A549 (cell line): Measurements from ENCODE around the gene LRRC59. TPM values are rescaled to one million over a fixed set of nuclear protein-coding genes. Genes with fewer than 3 reads are reported as not detected.

Experiments
- ATAC-seq, 2 experiments: fragments of 200-7000 bp in 1 of 2; fragments of >200 bp in 1 of 2; cut with Nextera tagmentation in 1 of 2; cut with Tn5 transposase in 1 of 2; 3 replicates each; pipeline versions ENCODE4 v1.8.0 to v1.9.1; 2018 to 2020; ENCODE audit warnings: mild to moderate bottlenecking in 1 of 2, moderate library complexity in 1 of 2
- CTCF ChIA-PET: fragments of 300-600 bp; sonication (Branson Sonifier 250); formaldehyde crosslinking; extraction: SDS; loops from one replicate; lab custom pipeline; 2021; ENCODE audit warnings: antibody characterized with exemption, inconsistent platforms; lab: Yijun Ruan, JAX
- POLR2A ChIA-PET: fragments of 350-600 bp; formaldehyde crosslinking; extraction: SDS; loops from one replicate; lab custom pipeline; 2021; ENCODE audit warnings: antibody characterized with exemption, inconsistent platforms; lab: Yijun Ruan, JAX
- DNase-seq, 2 experiments: peaks; one replicate each; pipeline versions ENCODE4 v3.0.0 to v3.0.0-alpha.2; 2011 to 2016; ENCODE audit warnings: low read depth in 1 of 2, low spot score in 1 of 2
- FAIRE-seq: peaks from 2 replicates; lab custom pipeline; 2011; peaks lifted over from hg19 to GRCh38; lab: Jason Lieb, UNC
- H3K27ac ChIP-seq, 2 experiments: fragments of >200 bp; sonication (Bioruptor Twin); formaldehyde crosslinking; 3 replicates each; pipeline ENCODE4 v1.5.1; 2016 to 2017
- H3K4me1 ChIP-seq: fragments of >200 bp; sonication (Bioruptor Twin); formaldehyde crosslinking; 3 replicates; pipeline ENCODE4 v1.6.1; 2016
- H3K4me2 ChIP-seq: fragments of >200 bp; sonication (Bioruptor Twin); formaldehyde crosslinking; 3 replicates; pipeline ENCODE4 v1.6.1; 2016
- H3K4me3 ChIP-seq: fragments of >200 bp; sonication (Bioruptor Twin); formaldehyde crosslinking; 3 replicates; pipeline ENCODE4 v1.5.1; 2016
- H3K9me3 ChIP-seq: fragments of >200 bp; sonication (Bioruptor Twin); formaldehyde crosslinking; 3 replicates; pipeline ENCODE4 v1.6.1; 2016
- CBX2 ChIP-seq: fragments of 200-600 bp; sonication (generic); IDR thresholded peaks from 2 replicates; pipeline ENCODE4 v1.6.1; 2016; ENCODE audit warnings: low read depth, mild to moderate bottlenecking, borderline replicate concordance
- CBX8 ChIP-seq: fragments of 200-600 bp; sonication (generic); IDR thresholded peaks from 2 replicates; pipeline ENCODE4 v1.6.1; 2016
- CEBPB ChIP-seq, 2 experiments: fragments of >200 bp in 1 of 2; sonication (Bioruptor Twin) in 1 of 2; formaldehyde crosslinking in 1 of 2; IDR thresholded peaks; 2 replicates each; pipeline ENCODE4 v1.6.1; 2012 to 2016
- FOXS1 ChIP-seq: fragments of 250-450 bp; sonication (Bioruptor Pico); IDR thresholded peaks from 2 replicates; pipeline ENCODE4 v1.5.0; 2020; ENCODE audit warnings: mild to moderate bottlenecking, moderate library complexity
- HDAC2 ChIP-seq: fragments of 200-600 bp; sonication (generic); IDR thresholded peaks from 2 replicates; pipeline ENCODE4 v1.6.1; 2016
- NFE2L2 ChIP-seq: fragments of 150-350 bp; conservative IDR thresholded peaks from 2 replicates; pipeline ENCODE4 v1.6.1; 2014; ENCODE audit warnings: low read length
- NR3C1 ChIP-seq: fragments of >200 bp; sonication (Bioruptor Twin); formaldehyde crosslinking; IDR thresholded peaks from 3 replicates; pipeline ENCODE4 v1.6.1; 2017
- PHF8 ChIP-seq: fragments of 200-600 bp; sonication (generic); IDR thresholded peaks from 2 replicates; pipeline ENCODE4 v1.6.1; 2016; ENCODE audit warnings: low read depth, mild to moderate bottlenecking, antibody characterized with exemption, moderate library complexity, borderline replicate concordance
- POLR2AphosphoS2 ChIP-seq: conservative IDR thresholded peaks from 2 replicates; pipeline ENCODE4 v1.6.1; 2012; ENCODE audit warnings: low read length, improper control_type of control experiment, inconsistent platforms
- TFCP2L1 ChIP-seq: fragments of 250-450 bp; sonication (Bioruptor Pico); IDR thresholded peaks from 2 replicates; pipeline ENCODE4 v1.5.0; 2021; ENCODE audit warnings: mild to moderate bottlenecking
- TP53 ChIP-seq: fragments of 250-450 bp; sonication (Bioruptor Pico); IDR thresholded peaks from 2 replicates; pipeline ENCODE4 v1.5.0; 2021; ENCODE audit warnings: mild to moderate bottlenecking, moderate library complexity
- ZC3H11A ChIP-seq: fragments of 450-650 bp; IDR thresholded peaks from 2 replicates; pipeline ENCODE4 v1.6.1; 2014; ENCODE audit warnings: antibody characterized with exemption, mild to moderate bottlenecking
- WGBS: methylation state at CpG from one replicate; pipeline ENCODE4 v1.1.6; 2017; ENCODE audit errors: missing lambda C conversion rate; 5-methylcytosine and 5-hydroxymethylcytosine counted together
- polyA plus RNA-seq, 4 experiments: library from polyadenylated mRNA; depleted of rRNA in 3 of 4; stranded (reverse); fragments of >200 nt; fragmentation: RNase III in 1 of 4; extraction: RNeasy Plus Mini Kit Qiagen cat#74134 plus additional on column Dnase treatment in 1 of 4; gene quantifications; 2 replicates in 3 of 4; 3 replicates in 1 of 4; pipeline ENCODE4 v1.2.3, GENCODE V29; 2011 to 2017
- TF ChIP-seq, protein P1 (sequence below): fragments of 450-650 bp; IDR thresholded peaks from 2 replicates; pipeline ENCODE4 v1.6.1; 2014; ENCODE audit warnings: antibody characterized with exemption
- TF ChIP-seq, protein P2 (sequence below): fragments of 250-450 bp; sonication (Bioruptor Pico); IDR thresholded peaks from 2 replicates; pipeline ENCODE4 v1.5.0; 2020; ENCODE audit warnings: low read depth, mild to moderate bottlenecking, moderate library complexity
- TF ChIP-seq, protein P3 (sequence below): IDR thresholded peaks from 2 replicates; pipeline ENCODE4 v1.6.1; 2012
- TF ChIP-seq, protein P4 (sequence below): IDR thresholded peaks from 2 replicates; pipeline ENCODE4 v1.6.1; 2012; ENCODE audit warnings: low read depth, borderline replicate concordance
- TF ChIP-seq, protein P5 (sequence below): fragments of >200 bp; sonication (Bioruptor Twin); formaldehyde crosslinking; IDR thresholded peaks from 2 replicates; pipeline ENCODE4 v1.6.1; 2016
- TF ChIP-seq, protein P6 (sequence below): fragments of >200 bp; sonication (Bioruptor Twin); formaldehyde crosslinking; IDR thresholded peaks from 3 replicates; pipeline ENCODE4 v1.6.1; 2016

Gene LRRC59
- polyA plus RNA-seq, 2 of the 4 experiments (the other 2 are of a cell fraction), result 209 to 228 TPM

DNA sequence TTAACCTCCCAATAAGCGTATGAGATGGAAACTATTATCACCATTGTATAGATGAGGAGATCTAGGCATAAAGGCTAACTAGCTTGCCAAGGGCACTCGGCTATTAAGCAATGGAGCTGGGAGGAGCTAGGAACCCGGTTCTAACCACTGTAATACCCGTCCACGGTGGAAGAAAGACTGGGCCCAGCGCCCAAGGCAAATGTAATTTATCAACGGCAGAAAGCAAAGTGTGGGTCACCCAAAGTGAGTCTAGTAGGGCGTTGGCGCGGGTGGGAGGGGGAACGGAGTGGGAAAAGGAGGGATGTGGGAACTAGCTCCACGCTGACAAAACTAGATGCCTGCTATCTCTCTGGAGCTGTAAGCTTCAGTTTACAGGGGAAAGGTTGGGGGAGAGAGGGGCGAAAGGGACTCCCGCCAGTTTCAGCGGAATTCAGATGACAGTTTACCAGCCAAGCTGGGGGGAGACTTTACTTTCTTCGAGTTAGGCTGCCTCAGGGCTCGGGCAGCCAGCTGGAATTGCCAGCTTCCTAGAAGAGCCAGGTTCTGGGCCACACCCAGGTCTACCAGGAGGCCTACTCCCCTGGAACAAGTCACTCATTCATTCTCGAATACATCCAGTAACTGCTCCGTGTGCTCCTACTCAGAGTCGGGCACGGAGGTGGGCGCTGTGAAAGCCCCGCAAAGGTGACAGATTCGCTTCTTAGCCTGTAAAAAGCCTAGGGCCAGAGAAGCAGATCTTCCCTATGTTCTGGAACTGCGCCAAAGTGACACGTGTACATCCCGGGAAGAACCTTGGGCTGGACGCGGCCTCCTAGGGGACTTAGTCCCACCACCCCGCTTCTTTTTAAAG is 837 bp downstream of the LRRC59 start:
- H3K27ac ChIP-seq, result peak overlapping the region; percentile 88 to 94
- H3K4me3 ChIP-seq, result peak overlapping the region; percentile 88
- DNase-seq, result peak; percentile 58 to 70
- no peak for TF ChIP-seq POLR2AphosphoS2
- no peak for TF ChIP-seq FOXS1 (CRISPR knock-in tag)
- no peak for TF ChIP-seq TFCP2L1
- TF ChIP-seq, protein P1, sequence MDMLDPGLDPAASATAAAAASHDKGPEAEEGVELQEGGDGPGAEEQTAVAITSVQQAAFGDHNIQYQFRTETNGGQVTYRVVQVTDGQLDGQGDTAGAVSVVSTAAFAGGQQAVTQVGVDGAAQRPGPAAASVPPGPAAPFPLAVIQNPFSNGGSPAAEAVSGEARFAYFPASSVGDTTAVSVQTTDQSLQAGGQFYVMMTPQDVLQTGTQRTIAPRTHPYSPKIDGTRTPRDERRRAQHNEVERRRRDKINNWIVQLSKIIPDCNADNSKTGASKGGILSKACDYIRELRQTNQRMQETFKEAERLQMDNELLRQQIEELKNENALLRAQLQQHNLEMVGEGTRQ, result no peak
- 0 out of 2 replicates have a peak, but pooled peaks have one; percentile 6 for TF ChIP-seq HDAC2
- TF ChIP-seq, protein P2, sequence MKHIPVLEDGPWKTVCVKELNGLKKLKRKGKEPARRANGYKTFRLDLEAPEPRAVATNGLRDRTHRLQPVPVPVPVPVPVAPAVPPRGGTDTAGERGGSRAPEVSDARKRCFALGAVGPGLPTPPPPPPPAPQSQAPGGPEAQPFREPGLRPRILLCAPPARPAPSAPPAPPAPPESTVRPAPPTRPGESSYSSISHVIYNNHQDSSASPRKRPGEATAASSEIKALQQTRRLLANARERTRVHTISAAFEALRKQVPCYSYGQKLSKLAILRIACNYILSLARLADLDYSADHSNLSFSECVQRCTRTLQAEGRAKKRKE, result no peak
- TF ChIP-seq TP53, result no peak
- TF ChIP-seq CEBPB (IDR thresholded peaks at IDR 0.05), result 0 out of 4 replicates have a peak, but pooled peaks of 1 of the 2 experiments have one; percentile 35
- TF ChIP-seq, all 56 proteins: peak for 2
- Histone ChIP-seq H3K9me3 (no peaks in the 10 kb centered on the region), H3K4me2 (peak overlapping the region; percentile 96), H3K4me1 (peaks cover 20% of the 10 kb centered on the region)
- ChIA-PET POLR2A (interaction anchor here (0.5 to 1.9 kb wide), 17 partner anchors 9 to 218 kb away, joined by 3 to 9 read pairs (median 4); partner anchors contain the start of genes EME1 and MRPL27), CTCF (interaction anchor here (0.6 to 15.8 kb wide), 36 partner anchors 11 to 1423 kb away, joined by 3 to 445 read pairs (median 6); partner anchors contain the start of genes ACSF2, EME1, MRPL27 and RSAD1)
- ATAC-seq (peak; percentile 66 to 73), FAIRE-seq (no peak)
- WGBS, result 4% methylated on average over 30 of the region's 30 CpGs

DNA sequence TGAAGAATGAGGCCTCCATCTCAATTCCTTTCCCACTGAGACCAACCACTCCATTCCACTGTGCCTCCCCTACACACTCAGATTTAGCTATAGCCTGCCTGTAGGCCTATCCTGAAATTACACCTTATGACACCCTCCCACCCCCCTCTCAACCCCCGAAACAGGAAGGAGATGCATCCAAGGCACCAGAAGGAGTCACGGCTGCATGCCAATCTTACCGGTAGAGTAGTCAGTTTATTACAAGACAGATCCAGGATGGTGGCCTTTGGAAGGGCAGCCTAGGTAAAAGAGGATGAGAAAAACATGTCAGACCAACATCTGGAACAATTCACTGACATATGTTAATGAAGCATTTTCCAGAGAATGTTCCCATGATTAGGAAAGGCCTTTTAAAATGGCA is 2.6 kb downstream of the LRRC59 start:
- ChIA-PET POLR2A (interaction anchor here (0.6 kb wide), 1 partner anchor 33 kb away, joined by 3 read pairs; no protein-coding TSS in a partner anchor), CTCF (interaction anchor here (15.8 kb wide), 1 partner anchor 20 kb away, joined by 445 read pairs; the partner anchor contains the start of genes EME1 and MRPL27)
- H3K9me3 ChIP-seq, result no peaks in the 10 kb centered on the region
- WGBS, result 24% methylated on average over 3 of the region's 3 CpGs
- peak overlapping the region; percentile 96 for H3K4me2 ChIP-seq
- H3K4me3 ChIP-seq, result no peak overlapping the region
- no peak overlapping the region for H3K27ac ChIP-seq
- FAIRE-seq, result no peak
- TF ChIP-seq CBX8, result no peak
- DNase-seq, result no peak
- H3K4me1 ChIP-seq, result peaks cover 20% of the 10 kb centered on the region
- ATAC-seq, result no peak

DNA sequence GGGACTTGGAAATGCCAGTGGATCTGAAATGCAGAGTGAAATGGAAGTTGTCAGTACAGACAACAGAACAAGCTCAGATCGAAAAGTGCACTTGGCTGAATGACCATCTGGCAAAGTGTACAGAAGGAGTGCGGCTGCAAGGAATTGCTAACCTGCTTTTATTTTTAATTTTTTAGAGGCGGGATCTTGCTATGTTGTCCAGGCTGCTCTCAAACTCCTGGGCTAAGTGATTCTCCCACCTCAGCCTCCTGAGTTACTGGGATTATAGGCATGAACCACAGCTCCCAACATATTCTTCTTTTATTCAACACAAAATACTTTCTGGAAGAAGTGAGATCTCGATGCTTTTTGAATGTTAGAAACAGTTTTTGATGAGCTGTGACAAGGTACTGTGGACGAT is 3.6 kb downstream of the LRRC59 start:
- WGBS, result 88% methylated on average over 5 of the region's 5 CpGs
- H3K4me3 ChIP-seq, result no peak overlapping the region
- TF ChIP-seq, protein P3, sequence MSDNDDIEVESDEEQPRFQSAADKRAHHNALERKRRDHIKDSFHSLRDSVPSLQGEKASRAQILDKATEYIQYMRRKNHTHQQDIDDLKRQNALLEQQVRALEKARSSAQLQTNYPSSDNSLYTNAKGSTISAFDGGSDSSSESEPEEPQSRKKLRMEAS, result no peak
- TF ChIP-seq FOXS1 (CRISPR knock-in tag), result no peak
- TF ChIP-seq CBX2, result no peak
- TF ChIP-seq, protein P4, sequence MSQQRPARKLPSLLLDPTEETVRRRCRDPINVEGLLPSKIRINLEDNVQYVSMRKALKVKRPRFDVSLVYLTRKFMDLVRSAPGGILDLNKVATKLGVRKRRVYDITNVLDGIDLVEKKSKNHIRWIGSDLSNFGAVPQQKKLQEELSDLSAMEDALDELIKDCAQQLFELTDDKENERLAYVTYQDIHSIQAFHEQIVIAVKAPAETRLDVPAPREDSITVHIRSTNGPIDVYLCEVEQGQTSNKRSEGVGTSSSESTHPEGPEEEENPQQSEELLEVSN, result no peak
- TF ChIP-seq NFE2L2, result no peak
- H3K4me2 ChIP-seq, result no peak overlapping the region
- FAIRE-seq, result no peak
- no peak for DNase-seq
- no peak for ATAC-seq
- H3K27ac ChIP-seq, result no peak overlapping the region
- POLR2A ChIA-PET, result no interaction called here
- CTCF ChIA-PET, result interaction anchor here (1.1 to 15.8 kb wide), 3 partner anchors 19 to 85 kb away, joined by 3 to 445 read pairs (median 4); partner anchors contain the start of genes EME1 and MRPL27
- H3K4me1 ChIP-seq, result peaks cover 20% of the 10 kb centered on the region
- no peaks in the 10 kb centered on the region for H3K9me3 ChIP-seq

DNA sequence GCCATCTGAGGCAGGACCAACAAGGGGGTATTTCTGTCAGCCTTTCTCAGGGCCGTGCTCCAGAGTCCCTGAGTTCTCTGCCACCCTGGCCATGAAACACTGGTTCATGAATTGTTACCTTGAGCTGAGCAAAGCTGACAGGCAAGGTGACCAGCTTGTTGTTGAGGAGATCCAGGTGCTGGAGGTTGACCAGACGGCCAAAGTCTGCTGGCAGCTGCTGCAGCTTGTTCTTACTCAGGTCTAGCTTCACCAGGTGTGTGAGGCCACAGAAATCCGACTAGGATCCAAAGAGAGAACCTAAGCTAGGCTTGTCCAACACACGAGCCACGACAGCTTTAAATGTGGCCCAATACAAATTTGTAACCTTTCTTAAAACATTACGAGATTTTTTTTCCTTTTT is 4.7 kb downstream of the LRRC59 start:
- Histone ChIP-seq H3K9me3 (no peaks in the 10 kb centered on the region), H3K4me3 (no peak overlapping the region), H3K4me2 (no peak overlapping the region), H3K27ac (no peak overlapping the region)
- CTCF ChIA-PET, result interaction anchor here (1.3 to 15.8 kb wide), 4 partner anchors 14 to 223 kb away, joined by 3 to 445 read pairs (median 6); partner anchors contain the start of genes EME1 and MRPL27
- WGBS, result 89% methylated on average over 6 of the region's 6 CpGs
- POLR2A ChIA-PET, result no interaction called here
- TF ChIP-seq NR3C1, result no peak
- TF ChIP-seq ZC3H11A, result no peak
- TF ChIP-seq, protein P5, sequence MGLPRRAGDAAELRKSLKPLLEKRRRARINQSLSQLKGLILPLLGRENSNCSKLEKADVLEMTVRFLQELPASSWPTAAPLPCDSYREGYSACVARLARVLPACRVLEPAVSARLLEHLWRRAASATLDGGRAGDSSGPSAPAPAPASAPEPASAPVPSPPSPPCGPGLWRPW, result no peak
- TF ChIP-seq, protein P2, result no peak
- TF ChIP-seq, protein P6, sequence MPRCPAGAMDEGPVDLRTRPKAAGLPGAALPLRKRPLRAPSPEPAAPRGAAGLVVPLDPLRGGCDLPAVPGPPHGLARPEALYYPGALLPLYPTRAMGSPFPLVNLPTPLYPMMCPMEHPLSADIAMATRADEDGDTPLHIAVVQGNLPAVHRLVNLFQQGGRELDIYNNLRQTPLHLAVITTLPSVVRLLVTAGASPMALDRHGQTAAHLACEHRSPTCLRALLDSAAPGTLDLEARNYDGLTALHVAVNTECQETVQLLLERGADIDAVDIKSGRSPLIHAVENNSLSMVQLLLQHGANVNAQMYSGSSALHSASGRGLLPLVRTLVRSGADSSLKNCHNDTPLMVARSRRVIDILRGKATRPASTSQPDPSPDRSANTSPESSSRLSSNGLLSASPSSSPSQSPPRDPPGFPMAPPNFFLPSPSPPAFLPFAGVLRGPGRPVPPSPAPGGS, result no peak
- no peak for TF ChIP-seq HDAC2
- TF ChIP-seq PHF8, result no peak
- TF ChIP-seq, protein P3, result no peak
- TF ChIP-seq NFE2L2, result no peak
- TF ChIP-seq, all 56 proteins: peak for 0
- ATAC-seq, result no peak
- peaks cover 16% of the 10 kb centered on the region for H3K4me1 ChIP-seq
- FAIRE-seq, result no peak
- DNase-seq, result no peak
